ENCODE data around the gene BCAS1.

The BCAS1 gene

DNA sequence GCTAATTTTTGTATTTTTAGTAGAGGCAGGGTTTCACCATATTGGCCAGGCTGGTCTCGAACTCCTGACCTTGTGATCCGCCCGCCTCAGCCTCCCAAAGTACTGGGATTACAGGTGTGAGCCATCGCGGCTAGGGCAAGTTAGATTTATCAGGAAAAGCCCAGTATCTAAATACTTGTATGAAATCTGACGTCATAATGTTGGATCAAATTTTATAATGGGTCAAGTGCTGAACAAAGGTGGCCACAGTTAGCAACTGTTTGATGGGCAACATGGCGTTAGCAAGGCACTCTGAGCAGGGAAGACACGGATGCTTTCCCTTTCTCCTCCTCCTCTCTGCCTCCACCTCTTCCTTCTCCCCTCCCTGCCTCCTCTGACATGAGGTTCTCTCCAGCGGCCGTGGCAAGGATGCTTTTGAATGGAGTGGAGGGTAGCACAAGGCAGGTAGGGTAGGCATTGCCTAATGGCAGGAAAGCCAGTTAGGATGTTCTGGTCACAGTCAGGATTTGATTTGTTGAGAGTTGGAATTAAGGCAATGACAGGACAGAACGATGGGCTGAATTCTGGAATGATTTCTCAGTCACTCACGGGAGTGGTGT, 149.6 kb downstream of the BCAS1 start:
- DNase-seq = no peak

GRCh38 chr20:53919886-53920285, 150.5 kb downstream of the BCAS1 start:
- DNase-seq = no peak

GRCh38 chr20:53918949-53919361, 151.4 kb downstream of the BCAS1 start:
- DNase-seq = no peak

DNA sequence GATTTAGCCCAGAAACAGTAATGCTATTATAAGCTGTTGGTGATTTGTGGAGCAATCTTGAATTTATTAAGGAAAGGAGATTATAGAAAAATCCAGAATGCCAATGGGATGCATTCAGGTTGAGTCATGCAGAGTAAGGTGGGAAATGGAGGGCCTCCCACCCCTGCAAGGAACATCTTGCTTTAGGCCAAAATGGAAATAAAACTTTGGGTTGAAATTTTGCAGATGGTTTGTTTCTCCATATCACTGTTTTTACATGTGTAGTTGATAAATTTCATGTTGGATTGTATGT, 152.4 kb downstream of the BCAS1 start:
- DNase-seq = no peak

GRCh38 chr20:53917145-53918019, 153.0 kb downstream of the BCAS1 start:
- no peak for DNase-seq

- no peak for DNase-seq
Measured at GRCh38 chr20:53916173-53916512, 154.3 kb downstream of the BCAS1 start.

DNA sequence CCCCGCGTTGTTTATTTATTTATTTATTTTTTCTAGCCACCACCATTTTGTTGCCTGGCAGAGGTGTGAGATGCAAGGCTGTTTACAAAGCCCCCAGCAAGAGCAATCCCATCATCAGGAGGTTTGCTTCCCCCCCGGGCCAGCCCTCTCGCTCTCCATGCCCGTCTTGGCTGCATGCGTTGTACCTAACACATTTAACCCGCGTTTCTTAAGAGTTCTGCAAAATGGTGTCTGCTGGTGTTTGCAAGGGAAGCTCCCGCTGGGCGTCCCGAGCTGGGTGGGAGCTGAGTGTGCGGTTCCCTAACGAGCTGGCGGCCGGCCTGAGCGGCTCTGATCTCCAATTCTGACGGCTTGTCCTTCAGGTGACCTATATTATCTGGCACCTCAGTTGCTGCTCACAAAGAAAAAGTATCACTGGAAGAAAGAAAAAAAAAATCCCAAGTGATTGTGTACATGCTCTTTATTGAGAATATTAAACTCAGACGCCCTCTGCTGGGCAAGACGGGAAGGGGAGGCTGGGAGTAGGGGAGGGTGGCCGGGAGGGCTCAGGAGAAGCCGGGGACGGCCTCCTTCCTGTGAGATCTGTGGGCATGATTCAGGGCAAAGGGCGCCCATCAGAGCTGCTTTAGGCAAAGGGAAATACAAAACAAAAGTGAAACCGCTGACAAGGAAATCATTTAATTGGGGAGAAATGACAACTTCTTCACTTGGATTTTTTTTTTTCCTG, 154.8 kb downstream of the BCAS1 start:
- DNase-seq = peak; percentile 90

GRCh38 chr20:53914781-53915445, 155.5 kb downstream of the BCAS1 start:
- DNase-seq = no peak

GRCh38 chr20:53914091-53914780, 156.2 kb downstream of the BCAS1 start:
- peak; percentile 14 for DNase-seq

GRCh38 chr20:53911301-53911700, 159.1 kb downstream of the BCAS1 start:
- no peak for DNase-seq

DNA sequence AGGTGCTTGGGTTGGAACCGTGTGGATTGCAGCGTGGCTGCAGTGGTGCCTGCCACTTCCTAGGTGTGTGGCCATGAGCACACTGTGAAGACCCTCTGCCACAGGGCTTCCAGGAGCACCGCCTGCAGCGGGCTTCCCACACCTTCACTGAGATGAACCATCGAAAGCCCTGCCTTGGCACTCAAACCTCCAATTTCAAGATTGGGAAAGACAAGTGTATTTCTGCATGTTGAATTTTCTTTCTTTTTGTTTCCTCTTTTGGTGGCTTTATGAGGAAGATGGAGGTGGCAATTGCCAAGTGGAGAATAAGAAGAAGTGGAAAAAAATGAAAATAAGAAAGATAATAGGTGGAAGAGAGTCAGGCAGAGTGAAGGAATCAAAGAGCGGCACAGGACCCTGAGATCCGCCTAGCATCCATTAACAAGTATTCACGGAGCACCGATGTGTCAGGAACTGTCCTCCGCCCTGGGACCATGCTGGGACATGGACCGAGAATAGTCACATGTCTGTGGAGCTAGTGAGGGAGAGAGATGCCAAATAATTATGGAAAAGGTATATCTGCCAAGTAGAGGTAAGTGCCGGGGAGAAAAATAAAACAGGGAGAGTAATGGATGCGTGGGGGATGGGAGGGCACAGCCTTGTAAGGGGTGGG, 159.9 kb downstream of the BCAS1 start:
- DNase-seq = no peak

- no peak for DNase-seq
Measured at GRCh38 chr20:53907968-53908751, 162.2 kb downstream of the BCAS1 start.

DNA sequence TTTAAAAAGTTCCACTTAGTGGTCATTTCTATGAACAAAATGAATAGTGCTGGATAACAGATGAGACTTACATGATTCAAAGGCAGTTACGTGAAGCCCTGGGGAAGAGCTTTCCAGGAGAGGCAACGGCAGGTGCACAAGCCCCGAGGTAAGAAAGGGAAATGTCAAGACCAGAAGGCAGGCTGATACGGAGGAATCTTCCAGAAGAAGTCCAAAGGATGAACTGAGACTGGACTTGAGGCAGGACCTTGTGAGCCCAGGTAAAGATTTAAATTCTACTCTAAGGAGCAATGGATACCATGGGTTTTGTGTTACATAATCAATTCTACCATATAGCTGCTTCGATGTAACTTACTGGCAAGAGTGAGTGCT, 164.6 kb downstream of the BCAS1 start:
- no peak for DNase-seq

GRCh38 chr20:53905019-53905819, 165.2 kb downstream of the BCAS1 start:
- no peak for DNase-seq

GRCh38 chr20:53904261-53904660, 166.1 kb downstream of the BCAS1 start:
- DNase-seq = no peak

DNA sequence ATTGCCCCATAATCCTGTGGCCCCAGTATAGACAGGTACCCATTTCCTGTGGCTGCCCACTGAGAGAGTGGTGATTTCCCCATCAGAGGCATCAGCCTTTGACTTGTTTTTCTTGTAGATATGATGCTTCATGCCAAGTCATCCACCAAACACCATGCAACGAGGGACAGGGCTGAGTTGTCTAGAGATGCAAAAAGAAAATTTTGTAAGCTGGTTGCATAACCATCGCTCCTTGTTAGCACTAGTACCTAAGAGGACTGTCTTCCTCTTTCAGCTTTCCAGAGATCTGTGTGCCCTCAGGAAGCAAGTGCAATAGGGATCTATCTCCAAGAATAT, 166.8 kb downstream of the BCAS1 start:
- DNase-seq = no peak

- DNase-seq = no peak
Measured at GRCh38 chr20:53902968-53903651, 167.3 kb downstream of the BCAS1 start.

- no peak for DNase-seq
Measured at GRCh38 chr20:53901497-53902096, 168.8 kb downstream of the BCAS1 start.

DNA sequence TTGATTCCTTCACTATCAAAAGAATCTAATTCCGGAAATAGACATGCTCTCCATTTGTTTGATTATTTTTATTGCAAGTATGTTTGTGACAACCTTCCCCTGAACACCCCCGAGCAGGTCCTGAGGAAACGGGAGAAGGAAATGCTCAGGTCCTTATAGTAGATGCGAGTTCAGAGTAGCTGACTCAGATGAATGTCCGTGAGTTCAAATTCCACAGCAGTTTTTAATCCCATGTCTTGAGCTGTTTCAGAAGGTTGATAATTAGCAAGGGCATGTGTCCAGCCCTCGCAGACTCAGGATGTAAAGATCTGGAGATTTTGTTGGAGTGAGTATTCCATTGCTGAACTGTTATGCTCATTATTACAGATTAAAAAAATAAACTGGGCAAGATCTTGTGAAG, 169.3 kb downstream of the BCAS1 start:
- peak; percentile 49 for DNase-seq

Measured in kidney glomerular epithelial cell (primary cell).